Immature natural killer cell (primary cell): Measurements from ENCODE around the gene UNC13D. TPM values are rescaled to one million over a fixed set of nuclear protein-coding genes. Genes with fewer than 3 reads are reported as not detected.
"Not testable (repeated sequence)": the region's sequence is repeated elsewhere in the genome, so short reads cannot be mapped to it uniquely, and the experiment has no call there.

Experiments
- DNase-seq, 3 donors: peaks; one replicate each; pipeline ENCODE4 v3.0.0; 2022; ENCODE audit warnings: mixed read lengths in 1 of 3
- H3K27ac Mint-ChIP-seq, 6 donors: one replicate each; pipeline ENCODE4 v1.8.0; 2020; ENCODE audit warnings: mixed read lengths in 6 of 6, mild to moderate bottlenecking in 5 of 6, inconsistent platforms in 4 of 6, moderate library complexity in 3 of 6
- H3K27me3 Mint-ChIP-seq, 3 donors: one replicate each; pipeline ENCODE4 v1.8.0; 2020 to 2021; ENCODE audit warnings: low read depth in 3 of 3, mild to moderate bottlenecking in 3 of 3, mixed read lengths in 3 of 3, moderate library complexity in 3 of 3, inconsistent platforms in 1 of 3
- H3K36me3 Mint-ChIP-seq, 3 donors: one replicate each; pipeline ENCODE4 v1.8.0; 2020; ENCODE audit warnings: mixed read lengths in 3 of 3, inconsistent platforms in 2 of 3, mild to moderate bottlenecking in 2 of 3
- H3K4me1 Mint-ChIP-seq, 2 donors: one replicate each; pipeline ENCODE4 v1.8.0; 2020; ENCODE audit warnings: inconsistent platforms in 2 of 2, mild to moderate bottlenecking in 2 of 2, mixed read lengths in 2 of 2, moderate library complexity in 1 of 2
- H3K4me3 Mint-ChIP-seq, 5 donors: one replicate each; pipeline ENCODE4 v1.8.0; 2020; ENCODE audit warnings: mild to moderate bottlenecking in 5 of 5, mixed read lengths in 5 of 5, inconsistent platforms in 3 of 5, moderate library complexity in 3 of 5
- H3K9me3 Mint-ChIP-seq, 6 donors: one replicate each; pipeline ENCODE4 v1.8.0; 2020; ENCODE audit warnings: mild to moderate bottlenecking in 6 of 6, mixed read lengths in 6 of 6, inconsistent platforms in 4 of 6, moderate library complexity in 3 of 6
- polyA plus RNA-seq, 3 donors: library from polyadenylated mRNA; unstranded; fragments of 300-500 nt; fragmentation: Illumina TruSeq; gene quantifications; one replicate each; pipeline ENCODE4 v1.2.3, GENCODE V29; 2021

Gene UNC13D
- polyA plus RNA-seq, 3 donors from 2014 or later, result 53.1 to 124 (median 57.5) TPM

- Mint-ChIP-seq H3K4me3 (no peak overlapping the region), H3K27me3 (peaks cover 0 to 1% (median 0%) of the 10 kb centered on the region in 3 donors), H3K27ac (no peak overlapping the region), H3K36me3 (peaks cover 0 to 3% (median 0%) of the 10 kb centered on the region in 3 donors), H3K9me3 (peaks cover 0 to 1% (median 0%) of the 10 kb centered on the region in 6 donors), H3K4me1 (peaks cover 0 to 2% of the 10 kb centered on the region in 2 donors)
- no peak for DNase-seq
Measured at GRCh38 chr17:75812096-75813013, 31.8 kb downstream of the UNC13D start.

GRCh38 chr17:75811174-75811573 lies 33.0 kb downstream of the UNC13D start:
- Mint-ChIP-seq H3K4me1 (peaks cover 0 to 2% of the 10 kb centered on the region in 2 donors), H3K9me3 (peaks cover 0 to 1% (median 0%) of the 10 kb centered on the region in 6 donors), H3K27ac (no peak overlapping the region), H3K27me3 (peaks cover 0 to 1% (median 0%) of the 10 kb centered on the region in 3 donors), H3K36me3 (no peaks in the 10 kb centered on the region), H3K4me3 (no peak overlapping the region)
- DNase-seq, result no peak

DNA sequence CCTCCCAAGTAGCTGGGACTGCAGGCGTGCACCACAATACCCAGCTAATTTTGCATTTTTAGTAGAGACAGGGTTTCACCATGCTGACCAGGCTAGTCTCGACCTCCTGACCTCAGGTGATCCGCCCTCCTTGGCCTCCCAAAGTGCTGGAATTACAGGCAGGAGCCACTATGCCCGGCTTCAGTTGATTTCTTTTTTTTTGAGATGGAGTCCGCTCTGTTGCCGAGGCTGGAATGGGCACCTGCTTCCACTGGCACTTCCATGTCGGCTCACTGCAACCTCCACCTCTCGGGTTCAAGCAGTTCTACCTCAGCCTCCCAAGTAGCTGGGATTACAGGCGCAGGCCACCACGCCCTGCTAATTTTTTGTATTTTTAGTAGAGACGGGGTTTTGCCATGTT lies 33.4 kb downstream of the UNC13D start:
- not testable (repeated sequence) for H3K27ac Mint-ChIP-seq, H3K27me3 Mint-ChIP-seq, DNase-seq, H3K36me3 Mint-ChIP-seq, H3K4me3 Mint-ChIP-seq, H3K9me3 Mint-ChIP-seq, H3K4me1 Mint-ChIP-seq

DNA sequence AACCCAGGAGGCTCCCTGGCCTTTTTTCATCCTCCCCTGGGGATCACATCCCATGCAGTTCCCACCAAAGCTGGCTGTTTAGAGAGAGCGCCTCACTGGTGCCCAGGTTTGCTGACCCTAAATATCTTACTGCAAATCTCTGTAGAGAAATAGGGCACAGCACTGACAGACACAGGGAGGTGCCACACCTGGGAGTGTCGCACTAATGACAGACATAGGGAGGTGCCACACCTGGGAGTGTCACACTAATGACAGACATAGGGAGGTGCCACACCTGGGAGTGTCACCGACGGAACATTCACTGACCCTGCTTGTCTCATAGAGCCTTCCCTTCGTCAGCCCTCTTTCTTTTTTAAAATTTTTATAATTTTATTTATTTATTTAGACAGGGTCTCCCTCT lies 34.0 kb downstream of the UNC13D start:
- no peak for DNase-seq
- H3K4me1 Mint-ChIP-seq, result peaks cover 0 to 2% of the 10 kb centered on the region in 2 donors

GRCh38 chr17:75809631-75810111 lies 34.5 kb downstream of the UNC13D start:
- peaks cover 0 to 1% (median 0%) of the 10 kb centered on the region in 6 donors for H3K9me3 Mint-ChIP-seq
- no peak for DNase-seq
- no peaks in the 10 kb centered on the region for H3K36me3 Mint-ChIP-seq
- peaks cover 0 to 2% of the 10 kb centered on the region in 2 donors for H3K4me1 Mint-ChIP-seq
- H3K4me3 Mint-ChIP-seq, result no peak overlapping the region
- H3K27ac Mint-ChIP-seq, result no peak overlapping the region
- H3K27me3 Mint-ChIP-seq, result peaks cover 0 to 1% (median 0%) of the 10 kb centered on the region in 3 donors

More for the DNA sequence above, 34.0 kb downstream of the UNC13D start:
- peaks cover 0 to 1% (median 0%) of the 10 kb centered on the region in 6 donors for H3K9me3 Mint-ChIP-seq
- no peak overlapping the region for H3K4me3 Mint-ChIP-seq
- peaks cover 0 to 1% (median 0%) of the 10 kb centered on the region in 3 donors for H3K27me3 Mint-ChIP-seq
- no peaks in the 10 kb centered on the region for H3K36me3 Mint-ChIP-seq
- no peak overlapping the region for H3K27ac Mint-ChIP-seq

GRCh38 chr17:75808905-75809621 lies 35.1 kb downstream of the UNC13D start:
- Mint-ChIP-seq H3K9me3 (peaks cover 0 to 1% (median 0%) of the 10 kb centered on the region in 6 donors), H3K36me3 (no peaks in the 10 kb centered on the region)

GRCh38 chr17:75808549-75808904 lies 35.7 kb downstream of the UNC13D start:
- peak overlapping the region in 2 of 6 donors; percentile 40 to 46 for H3K27ac Mint-ChIP-seq
- peaks cover 0 to 1% (median 0%) of the 10 kb centered on the region in 3 donors for H3K27me3 Mint-ChIP-seq
- peaks cover 2 to 3% of the 10 kb centered on the region in 2 donors for H3K4me1 Mint-ChIP-seq
- H3K9me3 Mint-ChIP-seq, result peaks cover 0 to 1% (median 0%) of the 10 kb centered on the region in 6 donors
- H3K4me3 Mint-ChIP-seq, result no peak overlapping the region
- DNase-seq, result no peak
- no peaks in the 10 kb centered on the region for H3K36me3 Mint-ChIP-seq

More at GRCh38 chr17:75808905-75809621, 35.1 kb downstream of the UNC13D start:
- Mint-ChIP-seq H3K27me3 (peaks cover 0 to 1% (median 0%) of the 10 kb centered on the region in 3 donors), H3K4me1 (peaks cover 0 to 2% of the 10 kb centered on the region in 2 donors), H3K27ac (peak overlapping the region in 1 of 6 donors; percentile 40), H3K4me3 (no peak overlapping the region)
- DNase-seq, result no peak

DNA sequence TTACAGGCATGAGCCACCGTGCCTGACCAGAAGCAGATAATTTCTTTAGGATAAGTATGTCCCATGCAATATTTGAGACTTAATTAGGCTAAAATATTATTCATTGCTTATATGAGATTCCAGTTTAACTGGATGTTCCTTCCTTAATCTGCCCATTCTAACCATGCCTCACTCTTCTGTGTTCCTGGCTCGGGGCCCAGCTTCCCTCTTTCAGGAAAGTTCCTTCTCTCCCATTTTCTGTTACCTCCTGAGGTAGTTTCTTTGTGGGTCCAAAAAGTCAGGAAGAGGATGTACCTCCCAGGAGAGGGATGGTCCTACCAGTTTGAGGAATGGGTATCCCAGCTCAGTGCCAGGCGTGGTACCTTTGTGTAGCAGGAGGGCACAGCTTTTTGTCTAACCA lies 36.3 kb downstream of the UNC13D start:
- Mint-ChIP-seq H3K4me1 (peaks cover 2 to 7% of the 10 kb centered on the region in 2 donors), H3K27ac (no peak overlapping the region), H3K9me3 (peaks cover 0 to 1% (median 0%) of the 10 kb centered on the region in 6 donors), H3K4me3 (no peak overlapping the region), H3K36me3 (no peaks in the 10 kb centered on the region), H3K27me3 (peaks cover 0 to 1% (median 0%) of the 10 kb centered on the region in 3 donors)
- DNase-seq, result no peak

GRCh38 chr17:75806822-75807500 lies 37.2 kb downstream of the UNC13D start:
- H3K27ac Mint-ChIP-seq, result no peak overlapping the region

DNA sequence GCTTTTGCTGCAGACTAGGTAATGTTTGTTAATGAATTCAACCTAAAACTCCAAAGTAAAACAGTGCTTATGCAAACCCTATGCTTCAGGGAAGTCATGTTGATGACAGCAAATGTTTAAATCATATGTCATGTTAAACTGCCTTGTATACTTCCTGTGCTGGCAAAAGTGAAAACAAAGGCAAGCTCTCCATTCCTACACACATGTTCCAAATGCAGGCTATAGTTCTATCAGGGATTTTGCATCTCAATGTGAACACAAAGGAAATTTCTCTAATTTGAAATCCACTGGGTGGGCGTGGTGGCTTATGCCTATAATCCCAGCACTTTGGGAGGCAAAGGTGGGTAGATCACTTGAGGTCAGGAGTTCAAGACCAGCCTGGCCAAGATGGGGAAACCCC lies 40.3 kb downstream of the UNC13D start:
- Mint-ChIP-seq H3K9me3 (no peaks in the 10 kb centered on the region), H3K4me1 (peaks cover 2 to 7% of the 10 kb centered on the region in 2 donors), H3K4me3 (no peak overlapping the region), H3K27me3 (peaks cover 0 to 2% (median 0%) of the 10 kb centered on the region in 3 donors), H3K36me3 (peaks cover 4 to 5% (median 5%) of the 10 kb centered on the region in 3 donors), H3K27ac (peak overlapping the region in 2 of 6 donors; percentile 7 to 35)
- DNase-seq, result no peak

More at GRCh38 chr17:75806822-75807500, 37.2 kb downstream of the UNC13D start:
- Mint-ChIP-seq H3K4me3 (no peak overlapping the region), H3K4me1 (peaks cover 2 to 7% of the 10 kb centered on the region in 2 donors), H3K36me3 (no peaks in the 10 kb centered on the region), H3K9me3 (peaks cover 0 to 1% (median 0%) of the 10 kb centered on the region in 6 donors), H3K27me3 (peaks cover 0 to 1% (median 0%) of the 10 kb centered on the region in 3 donors)
- DNase-seq, result no peak

GRCh38 chr17:75799402-75799801 lies 44.8 kb downstream of the UNC13D start:
- Mint-ChIP-seq H3K4me1 (peaks cover 5 to 14% of the 10 kb centered on the region in 2 donors), H3K27ac (no peak overlapping the region), H3K9me3 (no peaks in the 10 kb centered on the region), H3K4me3 (no peak overlapping the region), H3K36me3 (peaks cover 5 to 11% (median 8%) of the 10 kb centered on the region in 3 donors), H3K27me3 (peaks cover 0 to 2% (median 0%) of the 10 kb centered on the region in 3 donors)
- DNase-seq, result no peak

- Mint-ChIP-seq H3K4me1 (peaks cover 10 to 23% of the 10 kb centered on the region in 2 donors), H3K4me3 (no peak overlapping the region), H3K27me3 (peaks cover 0 to 2% (median 2%) of the 10 kb centered on the region in 3 donors), H3K27ac (peak overlapping the region in 3 of 6 donors; percentile 13 to 65 (median 31)), H3K9me3 (no peaks in the 10 kb centered on the region), H3K36me3 (peaks cover 5 to 21% (median 8%) of the 10 kb centered on the region in 3 donors)
- DNase-seq, result no peak
Measured at GRCh38 chr17:75795820-75796607, 48.2 kb downstream of the UNC13D start.
